Heart right ventricle (tissue), 16 donors: ENCODE measurements around the gene HES7. TPM values are rescaled to one million over a fixed set of nuclear protein-coding genes. Genes with fewer than 3 reads are reported as not detected.

Experiments
- ATAC-seq, 8 donors: fragments of 200-7000 bp; cut with Tn5 transposase; one replicate each; pipeline ENCODE4 v1.9.1; 2020; ENCODE audit warnings: mild to moderate bottlenecking in 8 of 8, moderate library complexity in 8 of 8, moderate number of reproducible peaks in 1 of 8
- DNase-seq, 2 donors: peaks; one replicate each; pipeline ENCODE4 v3.0.0-alpha.2; 2020
- H3K27ac ChIP-seq, 10 donors: fragments of 200-600 bp; sonication (generic) in 2 of 10; one replicate each; pipeline versions ENCODE4 v1.5.0 to v1.8.0; 2020 to 2022; ENCODE audit warnings: mild to moderate bottlenecking in 3 of 10
- H3K27me3 ChIP-seq, 7 donors: fragments of 200-600 bp; one replicate each; pipeline ENCODE4 v1.8.0; 2021 to 2022; ENCODE audit warnings: mild to moderate bottlenecking in 2 of 7
- H3K36me3 ChIP-seq, 9 donors: fragments of 200-600 bp; sonication (generic) in 1 of 9; one replicate each; pipeline versions ENCODE4 v1.5.0 to v1.8.0; 2020 to 2022; ENCODE audit warnings: mild to moderate bottlenecking in 2 of 9
- H3K4me1 ChIP-seq, 9 donors: fragments of 200-600 bp; sonication (generic) in 1 of 9; one replicate each; pipeline versions ENCODE4 v1.5.0 to v1.8.0; 2020 to 2022; ENCODE audit warnings: mild to moderate bottlenecking in 4 of 9
- H3K4me3 ChIP-seq, 10 donors: fragments of 200-600 bp; sonication (generic) in 2 of 10; one replicate each; pipeline versions ENCODE4 v1.5.0 to v1.8.0; 2020 to 2022; ENCODE audit warnings: mild to moderate bottlenecking in 7 of 10, moderate library complexity in 2 of 10
- H3K9me3 ChIP-seq, 11 donors: fragments of 200-600 bp in 10 of 11; sonication (generic) in 2 of 11; one replicate each; pipeline versions ENCODE4 v1.5.0 to v1.8.0; 2013 to 2022; ENCODE audit warnings: mild to moderate bottlenecking in 2 of 11, control low read depth in 1 of 11, moderate library complexity in 1 of 11
- WGBS, 2 donors: extraction: QIAGEN DNeasy Blood & Tissue Kit; methylation state at CpG; one replicate each; pipeline ENCODE4 v1.1.7; 2013; ENCODE audit warnings: inconsistent platforms in 1 of 2; 5-methylcytosine and 5-hydroxymethylcytosine counted together
- intact Hi-C, 10 donors: fragments of 100-400 bp; cut with DNase I; formaldehyde crosslinking; loops; one replicate each; pipeline versions ENCODE4 v1.11.1 to v1.14.2; 2022
- polyA plus RNA-seq, 2 donors: library from polyadenylated mRNA; stranded (reverse); fragments of 200-250 nt; gene quantifications; one replicate each; pipeline ENCODE4 v1.2.3, GENCODE V29; 2013
- total RNA-seq, 10 donors: library from RNA; stranded (reverse); fragmentation: NEBNext Ultra II Directional in 3 of 10; extraction: Animal tissue kit (Norgen Biotek cat#: 25700) in 3 of 10; gene quantifications; one replicate each; pipeline versions ENCODE4 v1.2.1 to v1.2.4, GENCODE V29; 2021 to 2023
- TF ChIP-seq, protein P1 (sequence below), 9 donors: fragments of 200-600 bp; sonication (generic) in 2 of 9; IDR thresholded peaks; one replicate each; pipeline versions ENCODE4 v1.5.0 to v1.8.0; 2021 to 2022; ENCODE audit warnings: antibody characterized with exemption in 9 of 9, mild to moderate bottlenecking in 5 of 9, moderate library complexity in 1 of 9
- donor health status: Arrhythmogenic right ventricular cardiomyopathy.
- donor health status: ischemic (EF 13 %, LVEDD 7.1; RV severe dilation, severe dysfunction).
- donor health status: healthy with polysubstance abuse.
- donor health status: DM: no; HTN: yes; CAD: no.
- donor health status: DM: no; HTN: no; CAD: no.
- donor health status: ischemic (EF 25% LVEDD 6.9; RV normal size, moderate dysfunction).
- donor health status: ischemic (EF 25% LVEDD 5.7; RV mildly dilated, moderate dysfunction).
- donor health status: healthy.
- donor health status: DM: yes; HTN: yes; CAD: no.
- donor health status: Ischemic cardiomyopathy.
- donor health status: ischemic (EF 35%, LVEDD 5.7; RV mildly dilated, moderate dysfunction).
- donor health status: nonischemic (EF 11% LVEDD 7.7; RV severe dilation, severe dysfunction).
- donor health status: DM: yes; HTN: yes; CAD: no.
- donor health status: PGD.
- donor health status: ischemic (EF 29% LVEDD 5.4; RV normal size, mild dysfunction).
- donor health status: nonischemic (EF 23%, LVEDD 6.1; RV moderate dilation, normal function).

HES7 gene
- total and polyA plus RNA-seq, 12 donors: 0.17 to 1.5 (median 0.42) TPM; not detected in 5

DNA sequence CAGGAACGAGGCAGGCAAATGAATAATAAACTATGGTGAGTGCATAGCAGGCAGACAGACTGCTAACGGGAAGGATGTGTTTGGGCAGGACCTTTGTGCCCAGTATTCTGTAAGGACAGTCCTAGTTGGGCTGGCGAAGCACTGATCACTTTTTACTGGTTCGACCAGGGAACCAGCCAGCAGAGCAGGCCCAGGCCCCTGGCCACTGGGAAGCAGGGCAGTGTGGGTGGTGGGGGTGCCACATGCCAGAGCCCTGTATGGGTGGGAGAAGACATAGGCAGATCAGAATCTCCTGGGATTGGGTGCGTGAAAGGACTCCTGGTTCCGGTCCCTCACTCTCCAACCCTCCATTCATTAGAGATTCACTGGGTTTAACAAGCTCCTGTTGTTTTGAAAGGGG is 42.8 kb upstream of the HES7 start:
- H3K27me3 ChIP-seq: no peaks in the 10 kb centered on the region
- H3K9me3 ChIP-seq: no peaks in the 10 kb centered on the region
- ATAC-seq: no peak
- TF ChIP-seq, protein P1, sequence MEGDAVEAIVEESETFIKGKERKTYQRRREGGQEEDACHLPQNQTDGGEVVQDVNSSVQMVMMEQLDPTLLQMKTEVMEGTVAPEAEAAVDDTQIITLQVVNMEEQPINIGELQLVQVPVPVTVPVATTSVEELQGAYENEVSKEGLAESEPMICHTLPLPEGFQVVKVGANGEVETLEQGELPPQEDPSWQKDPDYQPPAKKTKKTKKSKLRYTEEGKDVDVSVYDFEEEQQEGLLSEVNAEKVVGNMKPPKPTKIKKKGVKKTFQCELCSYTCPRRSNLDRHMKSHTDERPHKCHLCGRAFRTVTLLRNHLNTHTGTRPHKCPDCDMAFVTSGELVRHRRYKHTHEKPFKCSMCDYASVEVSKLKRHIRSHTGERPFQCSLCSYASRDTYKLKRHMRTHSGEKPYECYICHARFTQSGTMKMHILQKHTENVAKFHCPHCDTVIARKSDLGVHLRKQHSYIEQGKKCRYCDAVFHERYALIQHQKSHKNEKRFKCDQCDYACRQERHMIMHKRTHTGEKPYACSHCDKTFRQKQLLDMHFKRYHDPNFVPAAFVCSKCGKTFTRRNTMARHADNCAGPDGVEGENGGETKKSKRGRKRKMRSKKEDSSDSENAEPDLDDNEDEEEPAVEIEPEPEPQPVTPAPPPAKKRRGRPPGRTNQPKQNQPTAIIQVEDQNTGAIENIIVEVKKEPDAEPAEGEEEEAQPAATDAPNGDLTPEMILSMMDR (IDR thresholded peaks at IDR 0.05): no peak
- H3K36me3 ChIP-seq: peaks cover 0 to 3% (median 0%) of the 10 kb centered on the region in 9 donors
- no peak for DNase-seq
- 95 to 96% methylated on average over 6 of the region's 6 CpGs for WGBS, 2 donors
- no peak overlapping the region for H3K27ac ChIP-seq
- H3K4me1 ChIP-seq: peaks cover 17 to 29% (median 25%) of the 10 kb centered on the region in 9 donors
- intact Hi-C loops: no loop called here
- no peak overlapping the region for H3K4me3 ChIP-seq

DNA sequence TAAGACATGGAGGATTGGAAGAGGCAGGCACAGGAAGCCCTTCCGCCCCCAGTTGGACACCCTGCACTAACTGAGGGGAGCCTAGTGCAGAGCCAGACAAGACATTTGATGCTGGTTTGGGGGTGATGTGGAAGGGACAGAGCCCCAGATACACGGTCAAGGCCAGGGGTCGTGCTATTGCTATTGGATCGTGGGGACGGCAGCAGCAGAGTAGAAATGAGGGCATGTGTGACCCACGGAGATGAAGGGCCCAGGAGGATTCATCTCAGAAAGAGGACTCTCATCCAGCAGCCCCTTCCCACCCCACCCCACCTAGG is 40.9 kb upstream of the HES7 start:
- WGBS, 2 donors: 63% methylated on average over 6 of the region's 6 CpGs
- no peak for ATAC-seq
- H3K9me3 ChIP-seq: no peaks in the 10 kb centered on the region
- intact Hi-C loops: loop anchor here in 4 of 10 donors (1.0 to 5.0 kb wide), 3 partner anchors 9 to 42 kb away; partner anchors contain the start of gene HES7 (in 2 of the 4)
- no peaks in the 10 kb centered on the region for H3K27me3 ChIP-seq
- TF ChIP-seq, protein P1 (IDR thresholded peaks at IDR 0.05): no peak
- H3K36me3 ChIP-seq: peaks cover 0 to 20% (median 12%) of the 10 kb centered on the region in 9 donors
- DNase-seq: no peak
- H3K27ac ChIP-seq: peak overlapping the region; percentile 97 to 100 (median 100)
- peak overlapping the region in 4 of 10 donors; percentile 4 to 99 (median 14) for H3K4me3 ChIP-seq
- H3K4me1 ChIP-seq: peaks cover 22 to 48% (median 38%) of the 10 kb centered on the region in 9 donors

DNA sequence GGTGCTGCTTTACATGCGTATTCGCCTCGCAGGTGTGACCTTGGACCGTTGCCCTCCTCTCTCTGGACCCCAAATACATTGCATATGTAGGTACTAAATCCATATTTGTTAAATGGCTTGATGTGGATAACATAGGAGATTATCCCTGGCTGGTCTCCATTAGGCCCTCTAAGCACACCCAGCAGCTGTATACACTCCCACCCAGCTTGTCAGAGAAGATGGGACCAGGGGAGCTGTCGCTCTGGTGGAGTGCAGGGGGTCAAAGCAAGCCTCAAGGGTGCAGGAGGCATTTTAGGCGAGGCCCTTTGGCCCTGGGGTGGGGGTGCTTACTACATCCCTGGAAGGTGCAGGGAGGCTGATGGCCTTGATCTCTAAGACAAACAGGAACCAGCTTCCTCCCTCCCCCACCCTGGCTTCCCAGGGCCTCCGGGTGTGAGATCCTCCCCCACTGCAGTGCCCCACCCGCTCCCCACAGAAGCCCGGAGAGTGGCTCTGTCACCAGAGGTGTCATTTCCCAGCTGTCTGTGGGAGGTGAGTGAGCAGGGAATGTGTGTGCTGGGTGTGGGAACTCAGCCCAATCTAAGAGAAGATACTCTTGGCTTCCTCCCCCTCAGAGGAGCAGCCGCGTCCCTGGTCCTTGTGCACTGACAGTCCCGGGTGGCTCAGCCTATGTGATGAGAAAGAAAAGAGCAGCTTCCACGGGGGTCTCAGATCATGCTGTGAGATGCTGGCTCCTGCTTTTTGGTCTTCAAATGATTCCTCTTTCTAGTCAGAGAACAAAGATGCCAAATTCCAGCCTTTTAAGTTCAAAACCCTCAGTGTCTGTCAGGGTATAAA is 40.3 kb upstream of the HES7 start:
- DNase-seq (peak; percentile 82 to 90), ATAC-seq (peak; percentile 68 to 90 (median 84))
- intact Hi-C loops: loop anchor here in 4 of 10 donors (1.0 to 5.0 kb wide), 3 partner anchors 9 to 42 kb away; partner anchors contain the start of gene HES7 (in 2 of the 4)
- TF ChIP-seq, protein P1 (IDR thresholded peaks at IDR 0.05): no peak
- H3K9me3 ChIP-seq: no peaks in the 10 kb centered on the region
- H3K4me3 ChIP-seq: peak overlapping the region in 7 of 10 donors; percentile 4 to 99 (median 20)
- peak overlapping the region; percentile 97 to 100 (median 100) for H3K27ac ChIP-seq
- peaks cover 22 to 53% (median 43%) of the 10 kb centered on the region in 9 donors for H3K4me1 ChIP-seq
- H3K36me3 ChIP-seq: peaks cover 0 to 26% (median 17%) of the 10 kb centered on the region in 9 donors
- H3K27me3 ChIP-seq: no peaks in the 10 kb centered on the region
- 17 to 21% methylated on average over 13 of the region's 13 CpGs for WGBS, 2 donors

DNA sequence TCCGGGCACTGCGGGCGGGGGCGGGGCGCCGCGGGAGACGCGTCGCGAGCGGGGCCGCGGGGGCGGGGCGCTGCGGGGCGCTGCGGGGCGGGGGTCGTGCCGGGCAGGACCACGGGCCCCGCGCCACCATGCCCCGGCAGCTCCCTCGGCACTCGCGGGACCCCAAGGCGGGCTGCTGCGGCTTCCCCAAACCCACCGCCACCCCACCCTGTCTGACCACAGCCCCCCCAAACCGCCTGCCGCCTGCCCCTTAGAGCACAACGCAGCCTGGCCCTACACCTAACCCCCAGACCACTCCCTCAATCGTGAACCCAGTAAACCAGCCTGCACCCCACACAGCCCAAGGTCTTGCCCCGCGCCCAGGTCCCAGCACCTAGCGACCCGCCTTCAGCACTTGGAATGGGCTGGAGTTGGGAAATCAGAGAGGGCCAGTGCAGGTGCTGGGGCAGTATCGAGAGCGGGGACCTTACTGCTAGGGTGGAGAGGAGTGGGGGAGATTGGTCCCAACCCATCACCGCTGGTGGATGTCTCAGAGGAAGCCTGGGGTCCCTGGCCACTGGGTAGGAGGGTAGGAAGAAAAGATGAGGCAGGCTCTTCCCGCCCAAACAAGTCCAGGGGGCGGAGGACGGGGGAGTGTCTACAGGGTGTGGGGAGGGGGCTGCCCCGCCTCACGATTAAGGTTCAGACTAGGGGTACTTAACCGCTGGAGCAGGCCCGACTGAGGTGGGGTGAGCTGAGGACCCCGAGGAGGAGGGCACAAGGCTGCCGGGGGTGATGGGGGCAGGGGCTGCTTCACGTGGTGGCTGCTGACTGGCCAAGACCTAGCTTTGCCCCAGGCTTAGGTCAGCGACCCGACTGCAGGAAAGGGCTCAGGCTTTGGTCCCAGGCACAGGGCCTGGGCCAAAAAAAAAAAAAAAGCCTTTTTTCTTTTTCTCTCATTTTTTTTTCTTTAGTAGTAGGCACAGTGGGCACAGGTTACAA is 39.4 kb upstream of the HES7 start:
- intact Hi-C loops: loop anchor here in 3 of 10 donors (5.0 kb wide), 2 partner anchors 36 to 41 kb away; partner anchors contain the start of gene HES7 (in 2 of the 3)
- peak overlapping the region; percentile 80 to 100 (median 99) for H3K4me3 ChIP-seq
- peak in 7 of 8 donors; percentile 0 to 20 (median 9) for ATAC-seq
- no peaks in the 10 kb centered on the region for H3K27me3 ChIP-seq
- TF ChIP-seq, protein P1 (IDR thresholded peaks at IDR 0.05): no peak
- peaks cover 0 to 30% (median 17%) of the 10 kb centered on the region in 9 donors for H3K36me3 ChIP-seq
- H3K4me1 ChIP-seq: peaks cover 25 to 62% (median 52%) of the 10 kb centered on the region in 9 donors
- H3K27ac ChIP-seq: peak overlapping the region; percentile 97 to 100 (median 100)
- DNase-seq: no peak
- H3K9me3 ChIP-seq: no peaks in the 10 kb centered on the region
- WGBS, 2 donors: 5 to 17% methylated on average over 23 to 55 of the region's 55 CpGs
